ENCODE measurements around the gene MYLK3.

The MYLK3 gene

DNA sequence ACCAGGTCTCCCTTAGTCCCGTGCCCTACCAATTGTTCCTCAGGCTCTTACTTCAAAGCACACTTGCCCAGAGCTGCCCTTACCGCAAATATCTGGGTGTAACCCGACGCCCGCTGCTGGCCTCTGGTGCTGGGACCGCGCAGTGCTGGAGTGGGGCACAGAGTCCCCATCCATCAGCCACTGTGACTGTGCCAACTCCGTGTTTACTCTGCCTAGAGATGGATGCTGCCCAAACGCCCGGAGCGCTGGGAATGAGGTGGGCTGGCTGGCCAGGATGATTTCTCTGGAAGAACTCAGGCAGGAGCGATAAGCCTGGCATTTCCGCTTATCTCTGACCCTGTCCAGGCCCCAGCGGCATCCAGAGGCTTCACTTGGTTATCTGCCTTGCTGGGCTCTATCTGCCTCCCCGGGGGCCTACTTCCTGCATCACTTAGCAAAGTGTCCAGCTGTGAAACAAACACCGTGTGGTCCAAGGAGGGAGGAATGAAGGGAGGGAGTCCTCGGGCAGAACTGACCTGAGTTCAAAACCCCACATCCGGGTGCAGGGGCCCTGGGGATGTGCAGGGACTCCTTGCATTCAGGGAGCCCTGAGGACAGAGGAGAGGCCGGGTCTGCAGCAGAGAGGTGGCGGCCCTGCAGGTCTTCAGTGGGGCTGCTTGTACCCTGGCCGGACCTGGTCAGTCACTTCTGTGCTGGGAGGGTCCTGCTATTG lies 9.4 kb upstream of the MYLK3 start:
- DNase-seq, result peak; percentile 57

DNA sequence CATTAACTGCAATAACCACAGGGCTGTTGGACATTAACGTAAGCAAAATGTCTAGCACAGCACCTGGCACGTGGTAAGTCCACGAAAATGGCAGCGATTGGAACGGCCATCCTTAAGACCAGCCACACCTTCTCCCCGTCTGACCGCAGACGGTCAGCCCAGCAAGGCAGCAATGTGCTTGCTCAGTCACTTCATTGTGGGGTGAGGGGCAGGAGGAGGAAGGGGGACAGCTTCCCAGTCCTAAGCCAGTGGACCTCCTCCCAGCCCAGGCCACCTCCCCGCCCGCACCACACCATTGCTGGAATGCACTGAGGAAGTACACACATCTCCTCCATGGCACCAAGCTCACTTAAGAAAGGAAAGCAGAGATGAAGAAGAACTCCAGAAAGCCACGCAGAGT lies 8.6 kb upstream of the MYLK3 start:
- DNase-seq, result no peak

DNA sequence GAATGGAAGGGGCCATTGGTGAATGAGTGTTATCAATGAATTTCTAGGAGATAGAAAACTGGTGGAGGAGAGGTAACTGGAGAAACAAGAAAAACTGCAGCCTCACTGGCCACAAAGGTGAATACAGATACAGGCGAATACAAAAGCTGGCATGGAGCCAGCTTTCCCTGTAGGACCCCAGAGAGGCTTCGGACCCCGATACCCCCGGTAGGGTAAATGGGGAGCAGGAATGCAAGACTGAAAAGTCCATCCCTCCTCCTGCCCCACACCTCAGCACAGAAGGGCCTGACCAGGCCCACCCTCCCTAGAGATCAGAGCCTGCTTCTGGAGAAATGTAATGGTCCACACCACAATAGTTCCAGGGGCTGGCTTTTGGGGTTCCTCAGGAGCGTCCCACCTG lies 4.9 kb upstream of the MYLK3 start:
- DNase-seq, result no peak

DNA sequence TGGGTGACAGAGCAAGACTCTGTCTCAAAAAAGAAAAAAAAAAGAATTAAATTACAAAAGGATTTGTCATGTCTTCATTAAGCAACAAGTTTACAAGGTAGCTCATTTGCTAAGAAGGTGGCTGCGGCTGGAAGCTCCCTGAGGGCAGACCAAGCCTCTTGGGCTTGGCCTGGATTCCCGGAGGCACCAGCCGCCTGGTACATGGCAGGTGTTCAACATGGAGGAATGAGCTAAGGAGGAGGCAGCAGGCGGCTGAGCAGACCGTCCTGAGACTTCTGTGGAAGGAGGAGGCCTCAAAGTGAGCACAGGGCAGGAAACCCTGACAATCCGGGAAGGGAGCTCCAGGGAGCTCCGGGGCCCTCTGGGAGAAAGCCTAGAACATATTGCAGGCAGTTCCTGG lies 3.2 kb upstream of the MYLK3 start:
- DNase-seq, result no peak

DNA sequence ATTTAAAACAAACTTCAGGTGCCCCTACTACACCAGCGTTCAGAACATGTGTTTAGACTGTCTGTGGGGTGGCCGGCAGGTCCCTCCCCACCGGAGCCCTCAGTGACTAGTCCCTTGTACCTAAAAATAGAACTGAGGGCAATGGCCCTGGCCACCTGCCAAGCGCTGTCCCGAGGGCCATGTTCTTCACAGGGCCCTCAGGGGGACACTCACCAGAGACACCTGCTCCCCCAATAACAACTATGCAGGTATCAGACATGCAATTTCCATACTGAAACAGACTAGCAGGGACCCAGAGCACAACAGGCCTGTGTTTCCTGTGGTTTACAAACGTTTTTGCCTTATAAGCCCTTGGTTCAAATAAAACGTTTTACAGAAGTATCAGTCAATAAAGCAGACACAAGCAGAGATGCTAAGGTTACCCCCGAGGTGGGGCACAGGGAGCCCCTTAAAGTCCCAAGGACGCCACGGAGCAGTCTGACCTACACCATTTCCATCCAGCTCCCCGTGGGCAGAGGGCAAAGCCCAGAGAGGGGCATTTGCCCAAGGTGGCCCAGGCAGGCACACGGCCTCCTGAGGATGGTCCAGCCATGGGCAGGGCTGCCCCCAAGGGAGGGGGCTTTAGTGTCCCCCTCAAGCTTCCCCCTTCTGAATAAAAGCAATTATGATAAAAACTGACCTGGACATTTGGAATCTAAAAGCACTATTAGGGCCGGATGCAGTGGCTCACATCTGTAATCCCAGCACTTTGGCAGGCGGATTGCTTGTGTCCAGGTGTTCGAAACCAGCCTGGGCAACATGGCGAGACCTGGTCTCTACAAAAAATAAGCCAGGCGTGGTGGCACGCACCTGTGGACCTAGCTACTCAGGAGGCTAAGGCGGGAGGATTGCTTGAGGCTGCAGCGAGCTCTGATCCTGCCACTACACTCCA lies 896 bp upstream of the MYLK3 start:
- peak; percentile 47 for DNase-seq

DNA sequence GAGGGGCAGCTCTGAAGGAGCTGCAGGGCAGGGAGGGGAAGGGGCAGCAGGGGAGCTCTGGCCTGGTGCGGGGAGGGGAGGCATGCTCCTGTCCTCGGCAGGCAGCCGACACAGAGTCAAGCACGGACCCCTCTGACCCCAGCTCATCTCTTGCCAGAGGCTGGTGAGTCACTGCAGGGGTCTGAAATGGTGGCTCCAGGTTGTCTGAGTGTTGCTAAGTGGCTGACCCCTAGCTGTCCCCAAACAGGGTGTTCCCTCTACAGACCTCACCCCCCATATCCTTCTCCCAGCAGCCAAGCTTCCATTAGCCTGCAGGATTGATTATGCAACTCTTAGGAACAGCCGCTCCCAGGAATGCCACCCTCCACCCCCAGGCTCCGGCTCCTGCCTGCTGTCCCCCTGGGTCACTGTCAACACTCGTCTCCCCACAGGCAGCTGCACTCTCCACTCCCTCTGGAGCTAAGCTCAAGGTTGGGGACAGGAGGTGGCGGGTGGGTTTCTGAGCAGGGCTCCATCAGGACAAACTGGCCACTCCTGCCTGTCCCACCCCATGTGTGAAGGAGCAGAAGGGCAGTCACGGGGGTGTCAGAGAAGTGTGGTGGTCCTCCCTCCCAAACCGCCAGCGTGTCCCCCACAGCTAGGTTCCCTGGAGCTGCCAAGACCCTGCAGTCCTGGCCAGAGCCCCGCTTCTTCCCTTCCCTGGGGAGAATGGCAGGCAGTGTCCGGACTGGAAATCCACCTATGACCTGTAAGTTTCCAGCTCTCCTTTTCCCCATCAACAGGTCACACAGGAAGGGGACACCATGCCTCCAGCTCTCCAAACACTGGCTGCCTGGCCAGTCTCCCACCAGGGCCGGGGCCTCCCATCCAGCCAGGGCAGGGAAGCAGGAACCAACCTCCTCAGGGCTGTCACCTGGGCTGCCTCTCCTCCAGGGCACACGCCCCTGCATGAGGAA lies 1.0 kb downstream of the MYLK3 start:
- no peak for DNase-seq

DNA sequence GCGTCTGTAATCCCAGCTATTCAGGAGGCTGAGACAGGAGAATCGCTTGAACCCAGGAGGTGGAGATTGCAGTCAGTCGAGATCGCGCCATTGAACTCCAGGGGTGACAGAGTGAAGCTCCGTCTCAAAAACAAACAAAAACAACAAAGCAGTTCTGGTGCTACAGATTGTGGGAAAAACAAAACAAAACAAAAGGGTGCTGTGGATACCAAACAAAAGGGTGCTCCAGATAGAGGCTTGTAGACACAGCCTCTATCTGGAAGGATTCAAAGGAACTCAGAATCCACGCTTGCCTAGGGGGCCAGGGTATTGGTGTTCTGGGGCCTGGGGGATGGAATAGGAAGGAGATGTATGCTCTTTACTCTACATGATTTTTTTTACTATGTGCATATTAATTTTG lies 2.5 kb downstream of the MYLK3 start:
- no peak for DNase-seq

DNA sequence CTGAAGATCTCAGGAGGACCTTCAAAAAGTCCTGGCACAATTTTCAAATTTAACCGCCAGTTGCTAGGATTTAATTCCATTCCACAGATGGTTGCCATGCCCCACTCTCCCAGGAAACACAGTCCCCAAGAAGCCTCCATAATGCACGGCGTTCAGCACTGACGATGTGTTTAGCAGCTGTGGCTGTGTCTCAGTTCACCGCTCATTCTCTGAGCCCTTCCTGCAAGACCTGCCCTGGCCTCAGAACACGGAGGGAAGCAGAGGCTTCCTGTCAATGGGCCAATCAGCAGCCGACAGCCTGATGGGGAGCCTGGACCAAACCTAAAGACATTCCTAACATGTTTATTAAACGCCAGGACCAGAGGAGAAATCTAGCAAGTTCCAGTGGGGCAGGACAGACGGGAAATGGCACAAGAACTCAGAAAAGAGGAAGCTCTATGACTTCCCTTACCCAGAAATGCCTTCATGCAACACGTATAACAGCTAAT lies 4.9 kb downstream of the MYLK3 start:
- DNase-seq, result no peak

DNA sequence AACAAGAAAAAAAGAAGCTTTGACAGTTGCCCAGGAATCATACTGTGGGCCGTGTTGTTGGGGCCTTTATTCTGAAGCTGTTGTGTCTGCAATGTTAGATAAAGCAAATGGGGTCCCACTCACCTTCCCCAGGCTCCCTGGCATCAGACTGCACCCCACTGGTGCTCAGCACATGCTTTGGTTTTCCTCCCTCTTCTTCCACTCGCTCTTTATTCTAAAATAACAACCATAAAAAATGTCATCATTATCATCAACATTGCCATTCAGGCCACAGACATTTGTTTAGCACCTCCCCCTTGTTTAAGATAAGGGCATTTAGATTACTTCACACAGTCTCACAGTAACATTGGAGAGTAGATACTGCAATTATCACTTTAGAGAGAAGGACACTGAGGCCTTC lies 8.2 kb downstream of the MYLK3 start:
- no peak for DNase-seq

DNA sequence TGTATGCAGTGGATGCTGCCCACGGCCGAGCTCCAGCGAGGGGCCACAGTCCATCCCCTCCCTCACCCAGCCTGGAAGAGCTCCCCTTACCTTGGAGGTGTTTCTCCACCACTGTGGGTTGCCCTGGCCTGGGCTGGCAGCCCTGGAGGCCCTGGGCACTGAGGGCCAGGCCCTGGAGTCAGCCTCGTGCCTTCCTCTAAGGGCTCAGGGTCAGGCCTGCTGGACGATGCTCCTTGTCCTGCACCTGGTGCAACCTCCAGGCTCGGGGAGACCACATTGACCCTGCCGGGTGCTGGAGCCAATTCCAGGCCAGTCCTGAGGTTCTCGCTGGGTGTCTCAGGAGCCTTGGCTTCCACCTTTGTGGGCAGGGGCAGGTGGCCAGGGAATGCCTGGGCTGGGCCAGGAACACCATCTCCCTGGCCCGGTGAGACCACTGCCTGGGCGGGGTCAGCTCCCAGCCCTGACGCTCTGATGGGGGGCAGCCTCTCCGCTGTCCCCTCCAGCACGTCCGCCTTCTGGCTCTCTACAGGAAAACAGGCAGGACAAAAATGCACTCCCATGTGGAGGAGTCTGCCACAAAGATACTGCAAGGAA lies 10.4 kb downstream of the MYLK3 start:
- no peak for DNase-seq

DNA sequence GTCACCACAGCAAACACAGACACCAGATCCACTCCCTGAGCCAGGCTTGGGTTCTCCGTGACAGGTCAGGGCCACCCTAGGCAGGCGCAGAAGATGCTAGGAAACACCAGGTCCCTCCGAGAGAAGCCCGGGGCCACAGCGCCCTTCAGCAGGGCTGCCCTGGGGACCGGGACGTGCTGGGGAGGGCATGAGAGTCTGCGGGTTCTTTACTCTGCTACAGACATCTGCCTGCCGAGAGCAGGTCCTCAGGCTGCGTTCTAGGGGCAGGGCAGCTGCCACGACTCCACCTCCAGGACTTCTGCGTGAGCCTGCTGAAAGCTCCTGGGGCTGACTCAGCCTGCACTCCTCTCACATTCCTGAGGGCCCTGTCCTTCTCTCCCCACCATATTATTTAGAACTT lies 11.4 kb downstream of the MYLK3 start:
- DNase-seq, result no peak

DNA sequence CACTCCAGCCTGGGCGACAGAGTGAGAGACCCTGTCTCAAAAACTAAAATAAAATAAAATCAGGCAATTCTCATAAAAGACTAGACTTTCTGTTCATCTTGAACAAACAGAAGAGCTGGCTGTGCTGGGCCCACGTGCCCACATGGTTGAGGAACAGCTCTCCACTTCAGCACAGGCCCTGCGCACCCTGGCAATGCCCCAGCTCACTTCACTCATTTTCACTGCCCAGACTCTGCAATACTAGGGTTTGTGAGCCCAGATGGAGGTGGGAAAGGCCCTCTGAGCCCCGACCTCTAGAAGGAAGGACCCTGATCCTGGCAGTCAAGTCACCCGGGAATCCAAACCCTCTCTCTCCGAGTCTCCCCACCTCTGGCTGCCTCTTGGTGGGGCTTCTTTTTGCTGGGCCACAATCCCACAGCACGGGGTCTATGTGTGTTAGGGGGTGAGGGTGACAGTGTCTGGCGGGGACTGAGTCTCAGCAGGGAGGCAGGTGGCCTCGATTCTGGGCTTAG lies 14.8 kb downstream of the MYLK3 start:
- DNase-seq, result no peak

DNA sequence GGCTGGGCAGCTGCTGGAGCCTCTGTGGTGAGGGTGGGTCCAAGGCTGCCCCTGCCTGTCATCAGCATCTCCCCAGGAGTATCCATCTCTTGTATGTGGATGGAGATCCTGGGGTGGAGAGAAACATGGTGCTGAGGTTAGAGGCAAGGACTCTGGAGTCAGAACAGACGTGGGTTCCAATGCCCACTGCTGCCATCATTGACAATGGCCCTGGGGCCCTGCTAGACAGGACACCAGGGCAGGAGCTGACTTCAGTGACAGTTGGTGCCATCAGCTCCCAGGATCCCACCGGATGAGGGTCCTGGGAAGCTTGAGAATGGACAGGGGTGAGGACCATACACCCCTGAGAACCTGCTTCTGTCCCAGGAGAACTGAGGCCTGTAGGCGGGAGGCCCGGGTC lies 15.6 kb downstream of the MYLK3 start:
- no peak for DNase-seq

DNA sequence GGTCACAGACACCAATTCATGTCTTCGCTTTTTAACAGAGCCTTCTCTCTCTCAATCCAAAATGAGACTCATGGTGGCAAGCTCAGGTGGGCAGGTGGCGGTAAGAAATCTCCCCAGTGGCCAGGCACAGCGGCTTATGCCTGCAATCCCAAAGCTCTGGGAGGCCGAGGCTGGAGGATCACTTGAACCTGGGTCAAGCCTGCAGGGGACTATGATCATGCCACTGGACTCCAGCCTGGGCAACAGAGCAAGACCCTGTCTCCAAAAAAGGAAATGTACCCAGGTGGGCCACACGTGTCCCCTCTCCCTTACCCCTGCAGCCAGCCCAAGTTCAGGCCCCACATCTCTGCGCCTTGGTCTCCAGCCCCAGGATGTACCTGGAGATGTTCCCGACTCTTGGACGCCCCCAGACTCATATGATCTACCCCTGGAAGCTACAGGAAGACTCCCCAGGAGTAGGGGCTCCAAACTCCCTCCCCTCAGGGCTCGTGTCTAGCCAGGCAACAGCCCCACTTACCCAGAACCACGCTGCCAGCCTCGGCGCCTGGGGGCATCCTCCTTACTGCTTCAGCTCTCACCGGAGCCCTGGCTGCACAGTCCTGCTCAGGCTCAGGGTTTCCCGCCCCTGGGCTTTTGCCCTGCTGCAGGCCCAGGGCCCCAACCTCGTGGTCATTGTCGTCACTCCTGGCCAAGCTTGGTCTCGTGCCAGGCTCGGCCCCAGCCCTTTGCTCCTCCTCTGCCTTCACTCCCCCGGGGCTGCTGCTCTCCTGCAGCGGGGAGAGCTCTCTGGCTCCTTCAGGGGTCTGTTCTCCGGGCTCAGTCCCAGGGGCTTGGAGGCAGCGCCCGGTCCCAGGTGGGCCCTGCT lies 16.2 kb downstream of the MYLK3 start:
- no peak for DNase-seq

DNA sequence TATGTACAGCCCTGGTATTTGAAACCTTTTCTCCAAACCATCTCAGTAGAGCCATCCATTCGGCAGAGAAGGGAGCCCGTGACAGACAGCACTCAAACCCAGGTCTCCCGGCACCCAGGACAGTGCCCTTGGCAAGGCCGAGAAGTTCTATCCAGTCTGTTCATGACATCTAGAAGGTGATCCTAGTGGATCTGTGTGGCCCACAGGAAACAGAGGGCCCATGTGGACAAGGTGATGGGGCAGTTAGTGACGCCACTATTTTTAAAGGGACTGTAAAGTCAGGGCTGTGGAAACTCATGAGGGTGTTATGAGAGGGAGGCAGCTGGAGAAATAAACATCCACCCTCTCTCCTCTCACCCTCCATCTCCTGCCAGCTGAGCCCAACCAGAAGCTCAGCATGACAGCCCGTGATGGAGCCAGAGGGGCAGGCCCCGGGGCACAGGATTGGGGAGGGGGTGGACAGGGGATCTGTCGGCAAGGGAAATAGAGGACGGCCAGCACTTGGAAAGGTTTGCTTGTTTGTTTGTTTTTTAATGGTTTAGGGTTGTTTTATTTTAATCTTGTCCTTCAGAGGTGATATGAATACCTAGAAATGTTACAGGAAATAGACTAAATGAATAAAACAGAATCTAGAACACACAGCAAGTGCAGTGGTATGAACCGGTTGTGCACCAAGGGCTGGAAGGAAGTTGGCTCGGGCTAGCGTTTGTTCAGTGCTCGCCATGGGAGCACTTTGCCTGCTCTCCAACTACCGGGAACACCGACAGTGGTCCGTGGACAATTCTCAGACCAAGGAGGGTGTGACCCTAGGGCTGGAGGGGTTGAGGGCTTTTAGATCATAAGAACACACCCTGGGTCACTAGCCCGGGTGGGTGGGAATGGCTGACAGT lies 17.1 kb downstream of the MYLK3 start:
- DNase-seq, result no peak

DNA sequence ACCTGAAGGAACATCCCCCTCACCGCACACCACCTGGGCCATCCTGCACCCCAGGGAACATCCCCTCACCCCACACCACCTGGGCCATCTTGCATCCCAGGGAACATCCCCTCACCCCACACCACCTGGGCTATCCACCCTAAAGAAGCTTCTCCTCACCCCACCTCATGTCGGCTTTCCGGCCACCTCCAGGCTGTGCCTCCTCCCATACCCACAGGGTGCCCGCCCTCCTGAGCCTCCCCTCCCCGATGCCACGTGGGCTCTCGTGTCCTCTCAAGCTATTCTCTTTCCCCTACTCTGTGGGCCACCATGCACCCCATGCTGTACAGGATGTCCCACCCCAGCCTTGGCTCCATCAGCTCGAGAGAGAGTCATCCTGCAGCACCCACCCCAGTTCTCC lies 18.0 kb downstream of the MYLK3 start:
- DNase-seq, result no peak

DNA sequence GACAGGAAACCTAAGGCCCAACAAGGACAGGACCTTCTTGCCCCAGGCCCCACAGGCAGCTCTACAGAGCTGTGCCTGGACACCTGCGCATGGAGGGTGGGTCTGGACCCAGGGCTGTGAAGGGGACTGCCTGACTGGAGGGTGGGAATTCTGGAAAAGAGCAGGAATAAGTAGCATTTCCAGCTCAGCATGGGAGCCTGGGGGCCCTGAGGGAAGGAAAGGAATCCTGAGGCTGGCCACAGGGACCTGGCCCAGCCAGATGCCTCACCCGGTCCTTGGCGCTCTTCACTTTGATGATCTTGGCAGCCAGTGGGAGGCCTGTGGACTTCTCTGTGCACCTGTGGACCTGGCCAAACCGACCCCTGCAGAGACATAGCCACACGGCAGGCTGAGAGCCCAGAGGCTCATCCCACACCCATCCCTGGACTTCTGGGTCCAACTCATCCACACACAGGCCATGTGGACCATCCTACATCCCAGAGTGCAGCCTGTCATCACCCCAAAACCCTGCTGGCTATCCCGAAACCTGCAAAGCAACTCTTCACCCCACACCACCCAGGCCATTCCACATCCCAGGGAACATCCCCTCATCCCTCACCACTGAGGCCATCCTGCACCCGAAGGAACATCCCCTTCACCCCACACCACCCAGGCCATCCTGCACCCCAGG lies 18.7 kb downstream of the MYLK3 start:
- DNase-seq, result no peak

DNA sequence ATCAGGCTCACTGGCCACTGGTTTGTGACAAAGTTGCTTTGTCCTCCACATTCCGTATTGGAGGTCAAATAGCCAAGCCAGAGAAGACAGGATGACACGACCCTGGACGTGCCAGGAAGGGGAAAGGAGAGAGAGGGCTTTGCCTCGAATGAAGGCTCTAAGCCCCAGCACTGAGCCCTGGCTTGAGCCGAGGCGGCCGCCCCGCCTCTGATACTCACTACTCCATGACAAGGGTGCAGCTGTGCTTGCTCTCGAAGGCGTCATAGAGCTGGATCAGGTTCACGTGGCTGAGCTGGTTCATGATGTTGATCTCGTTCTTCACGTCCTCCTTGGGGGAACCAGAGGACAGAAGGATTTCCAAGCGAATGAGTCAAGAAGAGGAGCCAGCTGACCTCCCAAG lies 19.3 kb downstream of the MYLK3 start:
- DNase-seq, result no peak

DNA sequence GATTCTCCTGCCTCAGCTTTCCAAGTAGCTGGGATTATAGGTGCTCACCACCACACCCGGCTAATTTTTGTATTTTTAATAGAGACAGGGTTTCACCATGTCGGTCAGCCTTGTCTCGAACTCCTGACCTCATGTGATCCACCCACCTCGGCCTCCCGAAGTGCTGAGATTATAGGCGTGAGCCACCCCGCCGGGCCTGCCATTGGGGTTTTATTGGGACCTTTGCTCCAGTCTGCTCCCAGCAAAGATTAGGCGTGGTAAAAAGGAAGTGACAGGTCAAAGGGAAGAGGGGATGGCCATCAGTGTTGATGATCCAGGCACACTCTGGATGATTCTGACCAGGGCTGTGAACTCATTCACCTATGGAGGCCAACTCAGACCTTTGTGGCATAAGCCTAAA lies 20.5 kb downstream of the MYLK3 start:
- DNase-seq, result no peak

DNA sequence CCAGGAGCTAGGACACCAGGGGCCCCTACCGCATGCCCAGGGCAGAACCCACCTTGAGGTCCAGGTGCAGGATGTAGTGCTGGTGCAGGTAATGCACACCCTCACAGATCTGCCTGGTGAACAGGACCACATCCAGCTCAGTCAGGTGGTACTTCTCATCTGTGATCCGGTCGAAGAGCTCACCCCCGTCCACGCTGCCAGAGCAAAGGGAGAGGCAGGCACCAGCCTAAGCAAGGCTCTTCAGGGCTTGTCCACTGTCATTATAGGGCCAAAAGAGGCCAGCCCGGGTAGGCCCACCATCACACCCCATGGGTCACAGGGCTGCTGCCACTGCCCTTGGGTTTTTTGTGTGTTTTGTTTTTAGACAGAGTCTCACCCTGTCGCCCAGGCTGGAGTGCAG lies 21.0 kb downstream of the MYLK3 start:
- no peak for DNase-seq

Data from NCI-H2107 (cell line).